ENCODE results near the gene FAM3B.
A peak's percentile ranks its signal among the peaks of the same experiment; 100 is the strongest.

The FAM3B gene

DNA sequence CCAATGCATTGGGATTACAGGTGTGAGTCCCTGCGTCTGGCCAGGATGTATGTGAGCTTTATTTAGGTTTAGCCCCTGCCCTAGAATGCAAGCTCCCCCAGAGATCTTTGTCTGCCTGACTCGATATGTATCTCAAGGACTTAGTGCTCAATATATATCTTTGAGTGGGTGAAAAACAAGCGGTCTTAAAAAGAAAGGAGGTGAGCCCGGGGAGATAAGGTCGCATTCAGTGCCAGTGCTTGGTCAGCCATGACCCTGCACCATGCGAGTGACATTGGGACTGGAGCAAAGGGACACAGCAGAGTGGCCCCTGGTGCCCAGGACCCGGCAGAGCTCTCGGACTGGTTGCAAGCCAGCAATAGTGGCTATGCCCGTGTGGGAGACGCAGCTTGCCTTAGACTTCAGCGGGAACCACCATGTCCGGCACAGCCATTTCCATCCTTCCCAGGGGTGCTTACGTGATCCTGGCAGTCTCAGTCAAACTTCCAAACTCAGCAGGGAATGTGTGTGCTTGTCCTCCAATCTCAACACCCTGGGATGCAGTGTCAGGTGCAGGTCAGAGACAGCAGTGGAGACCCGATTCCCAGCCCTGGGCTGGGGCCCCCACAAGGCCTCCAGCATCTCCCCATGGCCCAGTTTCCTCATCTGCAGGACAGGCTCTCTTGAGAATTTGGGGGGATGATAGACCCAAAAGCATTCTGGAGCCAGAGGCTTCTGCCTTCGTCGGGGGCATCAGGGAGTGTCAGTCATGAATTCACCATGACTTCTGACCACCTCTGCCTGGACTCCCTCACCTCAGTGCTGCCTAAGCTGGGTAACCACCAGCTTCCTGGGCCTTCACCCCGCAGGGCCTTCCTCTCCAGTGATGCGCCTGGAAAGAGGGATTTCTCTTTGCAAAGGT, 47.0 kb downstream of the FAM3B start:
- no peak overlapping the region for H3K4me3 ChIP-seq (ENCODE audit: control insufficient read depth, low read depth, low read length)
- no peak for TF ChIP-seq CTCF (IDR thresholded peaks at IDR 0.05; ENCODE audit: control insufficient read depth, insufficient read depth, low read depth, low read length, missing control alignments)
- DNase-seq (ENCODE audit: low read depth) = no peak

GRCh38 chr21:41364308-41364707, 47.7 kb downstream of the FAM3B start:
- no peak for TF ChIP-seq CTCF (IDR thresholded peaks at IDR 0.05; ENCODE audit: control insufficient read depth, insufficient read depth, low read depth, low read length, missing control alignments)
- DNase-seq (ENCODE audit: low read depth) = no peak
- no peak overlapping the region for H3K4me3 ChIP-seq (ENCODE audit: control insufficient read depth, low read depth, low read length)

DNA sequence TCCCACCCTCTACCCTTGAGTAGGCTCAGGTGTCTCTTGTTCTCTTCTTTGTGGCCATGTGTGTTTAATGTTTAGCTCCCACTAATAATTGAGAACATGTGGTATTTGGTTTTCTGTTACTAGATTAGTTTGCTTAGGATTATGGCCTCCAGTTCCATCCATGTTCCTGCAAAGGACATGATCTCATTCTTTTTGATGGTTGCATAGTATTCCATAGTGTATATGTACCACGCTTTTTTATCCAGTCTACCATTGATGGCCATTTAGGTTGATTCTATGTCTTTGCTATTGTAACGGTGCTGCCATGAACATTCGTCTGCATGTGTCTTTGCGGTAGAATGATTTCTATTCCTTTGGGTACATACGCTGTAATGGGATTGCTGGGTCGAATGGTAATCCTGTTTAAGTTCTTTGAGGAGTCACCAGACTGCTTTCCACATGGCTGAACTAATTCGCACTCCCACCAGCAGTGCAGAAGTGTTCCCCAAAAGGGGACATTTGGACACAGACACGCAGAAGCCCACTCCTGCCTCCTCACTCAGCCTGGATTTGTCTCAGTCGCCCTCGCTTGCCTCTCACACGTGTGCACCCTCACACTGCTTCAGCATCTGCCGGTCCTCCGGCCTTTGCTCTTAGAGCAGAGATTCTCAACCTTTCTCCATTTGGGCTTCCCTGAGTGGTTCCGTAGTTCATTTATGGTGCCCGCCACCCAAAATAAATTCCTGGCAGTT, 48.9 kb downstream of the FAM3B start:
- H3K4me3 ChIP-seq (ENCODE audit: control insufficient read depth, low read depth, low read length) = no peak overlapping the region
- no peak for DNase-seq (ENCODE audit: low read depth)
- TF ChIP-seq CTCF (IDR thresholded peaks at IDR 0.05; ENCODE audit: control insufficient read depth, insufficient read depth, low read depth, low read length, missing control alignments) = no peak

DNA sequence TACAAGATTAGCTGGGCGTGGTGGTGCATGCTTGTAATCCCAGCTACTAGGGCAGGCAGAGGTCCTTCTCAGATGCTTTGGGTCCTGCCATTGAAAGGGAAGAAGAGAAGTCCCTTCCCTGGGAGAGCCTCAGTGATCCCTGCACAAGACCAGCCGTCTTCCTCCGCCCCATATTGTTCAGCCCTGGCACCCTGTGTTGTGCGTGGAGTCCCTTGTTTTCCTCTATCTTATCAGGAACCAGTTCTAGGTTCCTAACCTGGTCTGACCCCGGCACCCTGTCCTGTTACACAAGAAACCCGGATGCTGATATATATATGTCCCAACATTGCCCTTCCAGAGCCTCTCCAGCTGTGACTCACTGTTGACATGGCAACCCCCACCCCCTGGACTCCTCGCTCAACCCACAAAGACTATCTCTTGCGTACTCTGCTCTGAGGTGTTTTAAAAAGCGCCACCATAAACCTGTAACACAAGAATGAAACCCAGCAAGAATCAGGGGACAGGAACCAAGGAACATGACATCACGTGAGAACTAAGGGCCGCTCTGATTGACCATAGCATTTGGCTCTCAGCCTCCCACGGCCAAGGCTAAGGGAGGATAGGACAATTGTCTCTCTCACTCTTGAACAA, 50.0 kb downstream of the FAM3B start:
- no peak for TF ChIP-seq CTCF (IDR thresholded peaks at IDR 0.05; ENCODE audit: control insufficient read depth, insufficient read depth, low read depth, low read length, missing control alignments)
- peak; percentile 63 for DNase-seq (ENCODE audit: low read depth)
- H3K4me3 ChIP-seq (ENCODE audit: control insufficient read depth, low read depth, low read length) = no peak overlapping the region

GRCh38 chr21:41367301-41367944, 50.8 kb downstream of the FAM3B start:
- no peak for TF ChIP-seq CTCF (IDR thresholded peaks at IDR 0.05; ENCODE audit: control insufficient read depth, insufficient read depth, low read depth, low read length, missing control alignments)
- no peak for DNase-seq (ENCODE audit: low read depth)
- no peak overlapping the region for H3K4me3 ChIP-seq (ENCODE audit: control insufficient read depth, low read depth, low read length)

Data from AG09309 (cell line).